A673 (cell line): ENCODE measurements around the gene PIGW. TPM values are rescaled to one million over a fixed set of nuclear protein-coding genes. Genes with fewer than 3 reads are reported as not detected.

Experiments used
- BruUV-seq: library from RNA; stranded (reverse); fragments of 400-500 nt; replicated peaks from 2 replicates; lab custom pipeline; 2021; lab: Mats Ljungman, UMichigan
- CTCF ChIA-PET: fragments of 300-600 bp; sonication (Branson Sonifier 250); formaldehyde crosslinking; loops from one replicate; lab custom pipeline; 2022; ENCODE audit warnings: antibody characterized with exemption; lab: Charles Lee
- POLR2A ChIA-PET: fragments of 300-600 bp; sonication (Branson Sonifier 250); formaldehyde crosslinking; loops from one replicate; lab custom pipeline; 2022; ENCODE audit warnings: antibody characterized with exemption; ENCODE audit not compliant: low non-redundant PET; lab: Charles Lee
- DNase-seq: peaks from one replicate; pipeline ENCODE4 v3.0.0-alpha.2; 2015; ENCODE audit warnings: low spot score
- H3K27ac ChIP-seq: fragments of 200-600 bp; sonication (generic); 2 replicates; pipeline ENCODE4 v1.5.1; 2016; ENCODE audit warnings: mixed run types, low read depth, mild to moderate bottlenecking, mixed read lengths, antibody characterized with exemption, low read length; ENCODE audit not compliant: poor library complexity, severe bottlenecking
- H3K27me3 ChIP-seq: fragments of 200-600 bp; sonication (generic); replicated peaks from 2 replicates; pipeline ENCODE4 v1.6.1; 2017; ENCODE audit warnings: mixed run types, low read depth, mild to moderate bottlenecking, mixed read lengths, antibody characterized with exemption, low read length; ENCODE audit not compliant: insufficient read depth, poor library complexity
- H3K36me3 ChIP-seq: fragments of 200-600 bp; sonication (generic); 2 replicates; pipeline ENCODE4 v1.6.1; 2016; ENCODE audit warnings: mixed run types, mild to moderate bottlenecking, mixed read lengths, antibody characterized with exemption, low read length; ENCODE audit not compliant: insufficient read depth, poor library complexity, severe bottlenecking
- H3K4me1 ChIP-seq: fragments of 200-600 bp; sonication (generic); 2 replicates; pipeline ENCODE4 v1.6.1; 2017; ENCODE audit warnings: mixed run types, mild to moderate bottlenecking, mixed read lengths, antibody characterized with exemption, low read length; ENCODE audit not compliant: insufficient read depth, poor library complexity, severe bottlenecking
- H3K4me3 ChIP-seq: fragments of 200-600 bp; sonication (generic); 2 replicates; pipeline ENCODE4 v1.5.1; 2016; ENCODE audit warnings: low read depth, mixed run types, mild to moderate bottlenecking, mixed read lengths, low read length; ENCODE audit not compliant: poor library complexity, severe bottlenecking
- H3K9me3 ChIP-seq: fragments of 200-600 bp; sonication (generic); 2 replicates; pipeline ENCODE4 v1.6.1; 2016; ENCODE audit warnings: mixed run types, low read depth, mild to moderate bottlenecking, mixed read lengths, antibody characterized with exemption, low read length; ENCODE audit not compliant: poor library complexity, severe bottlenecking
- EZH2 ChIP-seq: fragments of 200-600 bp; sonication (generic); IDR thresholded peaks from 2 replicates; pipeline ENCODE4 v1.6.1; 2017; ENCODE audit warnings: borderline replicate concordance, low read depth, mild to moderate bottlenecking, mixed read lengths, antibody characterized with exemption, low read length; ENCODE audit not compliant: poor library complexity, severe bottlenecking
- intact Hi-C: fragments of 100-400 bp; cut with micrococcal nuclease; formaldehyde crosslinking; loops from one replicate; pipeline ENCODE4 v1.10.0; 2022; ENCODE audit not compliant: unreplicated experiment
- total RNA-seq: library from RNA; stranded (reverse); gene quantifications from 2 replicates; pipeline ENCODE4 v1.2.3, GENCODE V29; 2021
- TF ChIP-seq, protein P1 (sequence below): fragments of 300-800, 200-600 bp; sonication (generic); conservative IDR thresholded peaks from 2 replicates; pipeline ENCODE4 v1.5.1; 2017; ENCODE audit warnings: low read depth, mild to moderate bottlenecking, antibody characterized with exemption, low read length, moderate library complexity, mixed read lengths

The PIGW gene
- total RNA-seq, 1 experiment from 2014 or later = 10.3 TPM

GRCh38 chr17:36514856-36515255, 19.9 kb upstream of the PIGW start:
- intact Hi-C loops = no loop called here
- no peak for DNase-seq
- Histone ChIP-seq H3K27me3 (no peaks in the 10 kb centered on the region), H3K9me3 (no peaks in the 10 kb centered on the region), H3K4me1 (no peaks in the 10 kb centered on the region), H3K4me3 (no peak overlapping the region), H3K36me3 (no peaks in the 10 kb centered on the region), H3K27ac (no peak overlapping the region)
- POLR2A ChIA-PET = no interaction called here
- no TSS peak for BruUV-seq
- TF ChIP-seq EZH2 = no peak
- TF ChIP-seq, protein P1, sequence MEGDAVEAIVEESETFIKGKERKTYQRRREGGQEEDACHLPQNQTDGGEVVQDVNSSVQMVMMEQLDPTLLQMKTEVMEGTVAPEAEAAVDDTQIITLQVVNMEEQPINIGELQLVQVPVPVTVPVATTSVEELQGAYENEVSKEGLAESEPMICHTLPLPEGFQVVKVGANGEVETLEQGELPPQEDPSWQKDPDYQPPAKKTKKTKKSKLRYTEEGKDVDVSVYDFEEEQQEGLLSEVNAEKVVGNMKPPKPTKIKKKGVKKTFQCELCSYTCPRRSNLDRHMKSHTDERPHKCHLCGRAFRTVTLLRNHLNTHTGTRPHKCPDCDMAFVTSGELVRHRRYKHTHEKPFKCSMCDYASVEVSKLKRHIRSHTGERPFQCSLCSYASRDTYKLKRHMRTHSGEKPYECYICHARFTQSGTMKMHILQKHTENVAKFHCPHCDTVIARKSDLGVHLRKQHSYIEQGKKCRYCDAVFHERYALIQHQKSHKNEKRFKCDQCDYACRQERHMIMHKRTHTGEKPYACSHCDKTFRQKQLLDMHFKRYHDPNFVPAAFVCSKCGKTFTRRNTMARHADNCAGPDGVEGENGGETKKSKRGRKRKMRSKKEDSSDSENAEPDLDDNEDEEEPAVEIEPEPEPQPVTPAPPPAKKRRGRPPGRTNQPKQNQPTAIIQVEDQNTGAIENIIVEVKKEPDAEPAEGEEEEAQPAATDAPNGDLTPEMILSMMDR = no peak
- CTCF ChIA-PET = no interaction called here

DNA sequence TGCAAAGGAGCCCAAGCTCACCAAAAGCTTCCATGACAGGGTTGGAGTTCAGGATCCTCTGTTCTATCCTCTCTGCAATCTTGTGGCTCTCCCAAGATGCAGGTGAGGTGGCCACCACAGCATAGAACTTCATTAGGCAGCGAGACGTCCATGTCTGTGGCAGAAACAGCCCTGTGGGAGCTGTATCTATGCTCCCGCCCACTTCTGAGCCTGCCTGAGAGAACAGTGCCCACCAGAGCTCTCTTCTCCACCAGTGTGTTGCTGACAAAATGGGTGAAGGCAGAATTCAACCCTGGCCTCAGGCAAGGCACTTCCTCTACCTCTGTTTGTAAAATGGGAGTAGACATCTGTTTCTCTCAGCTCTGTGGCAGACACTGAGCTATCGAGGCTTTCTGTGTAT, 18.9 kb upstream of the PIGW start:
- intact Hi-C loops = no loop called here
- H3K9me3 ChIP-seq = no peaks in the 10 kb centered on the region
- no peak overlapping the region for H3K4me3 ChIP-seq
- H3K27ac ChIP-seq = no peak overlapping the region
- no peak for TF ChIP-seq EZH2
- TF ChIP-seq, protein P1 = no peak
- no peaks in the 10 kb centered on the region for H3K27me3 ChIP-seq
- ChIA-PET CTCF (no interaction called here), POLR2A (no interaction called here)
- DNase-seq = no peak
- no peaks in the 10 kb centered on the region for H3K36me3 ChIP-seq
- H3K4me1 ChIP-seq = no peaks in the 10 kb centered on the region
- BruUV-seq = no TSS peak

GRCh38 chr17:36523113-36523512, 11.7 kb upstream of the PIGW start:
- ChIA-PET CTCF (no interaction called here), POLR2A (no interaction called here)
- DNase-seq = no peak
- TF ChIP-seq, protein P1 = no peak
- no peaks in the 10 kb centered on the region for H3K9me3 ChIP-seq
- no TSS peak for BruUV-seq
- peaks cover 9% of the 10 kb centered on the region for H3K36me3 ChIP-seq
- no peak overlapping the region for H3K27ac ChIP-seq
- H3K4me1 ChIP-seq = no peaks in the 10 kb centered on the region
- no peak overlapping the region for H3K4me3 ChIP-seq
- intact Hi-C loops = no loop called here
- H3K27me3 ChIP-seq = no peaks in the 10 kb centered on the region
